HG03025 (cell line): ENCODE measurements around the gene PEX11G.
"Not testable (repeated sequence)": the region's sequence is repeated elsewhere in the genome, so short reads cannot be mapped to it uniquely, and the experiment has no call there.

Experiments
- ATAC-seq: cut with Tn5 transposase; IDR thresholded peaks from one replicate; pipeline ENCODE4 v1.9.1; 2021; ENCODE audit warnings: mild to moderate bottlenecking, moderate library complexity; ENCODE audit not compliant: unreplicated experiment, low FRiP score

Gene PEX11G

DNA sequence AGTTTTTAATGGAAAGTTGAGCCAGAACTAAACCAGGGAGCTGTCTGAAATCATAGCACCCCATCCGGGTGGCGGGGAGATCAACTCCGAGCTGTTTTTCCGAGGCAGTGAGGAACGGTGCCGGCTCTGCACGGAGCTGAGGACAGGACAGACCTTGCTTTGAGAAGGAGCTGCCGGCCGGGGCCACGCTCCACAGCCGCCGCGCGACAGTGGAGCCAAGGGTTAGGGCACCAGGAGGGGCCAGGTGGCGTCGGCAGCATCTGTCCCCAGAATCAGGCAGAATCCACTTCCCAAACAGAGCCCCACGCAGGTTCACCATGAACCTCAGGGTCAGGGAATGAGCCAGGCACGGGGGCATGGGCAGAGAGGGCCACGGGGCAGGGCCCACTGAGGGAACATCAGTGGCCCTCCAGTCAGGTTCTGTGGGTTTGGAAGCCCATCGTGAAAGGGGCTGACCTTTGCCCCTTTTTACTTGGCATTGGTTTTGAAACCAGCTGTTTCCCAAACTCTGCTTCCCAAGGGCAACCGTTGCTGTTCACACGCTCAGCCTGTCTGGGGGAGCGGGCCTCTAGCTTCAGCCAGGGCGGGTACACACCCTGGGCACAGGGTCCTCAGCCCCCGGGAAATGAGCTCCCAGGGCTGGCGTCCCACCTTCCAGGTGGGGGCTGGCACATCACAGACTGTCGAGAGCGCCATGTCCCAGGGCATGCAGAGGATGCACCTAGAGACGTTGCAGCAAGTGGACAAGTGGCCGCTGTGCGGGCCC, 18.1 kb downstream of the PEX11G start:
- no peak for ATAC-seq

GRCh38 chr19:7469669-7470285, 19.1 kb downstream of the PEX11G start:
- no peak for ATAC-seq

DNA sequence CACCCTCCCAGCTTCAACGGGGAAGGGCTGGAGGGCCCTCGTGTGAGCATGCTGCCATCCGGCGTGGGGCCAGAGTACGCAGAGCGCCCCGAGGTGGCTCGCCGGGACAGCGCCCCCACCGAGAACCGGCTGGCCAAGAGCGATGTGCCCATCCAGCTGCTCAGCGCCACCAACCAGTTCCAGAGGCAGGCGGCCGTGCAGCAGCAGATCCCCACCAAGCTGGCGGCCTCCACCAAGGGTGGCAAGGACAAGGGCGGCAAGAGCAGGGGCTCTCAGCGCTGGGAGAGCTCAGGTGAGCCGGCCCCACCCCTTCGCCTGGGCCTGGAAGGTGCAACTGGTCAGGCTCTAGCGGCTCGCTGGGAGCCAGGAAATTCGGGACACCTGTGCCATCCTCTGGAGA, 20.0 kb downstream of the PEX11G start:
- ATAC-seq = no peak

DNA sequence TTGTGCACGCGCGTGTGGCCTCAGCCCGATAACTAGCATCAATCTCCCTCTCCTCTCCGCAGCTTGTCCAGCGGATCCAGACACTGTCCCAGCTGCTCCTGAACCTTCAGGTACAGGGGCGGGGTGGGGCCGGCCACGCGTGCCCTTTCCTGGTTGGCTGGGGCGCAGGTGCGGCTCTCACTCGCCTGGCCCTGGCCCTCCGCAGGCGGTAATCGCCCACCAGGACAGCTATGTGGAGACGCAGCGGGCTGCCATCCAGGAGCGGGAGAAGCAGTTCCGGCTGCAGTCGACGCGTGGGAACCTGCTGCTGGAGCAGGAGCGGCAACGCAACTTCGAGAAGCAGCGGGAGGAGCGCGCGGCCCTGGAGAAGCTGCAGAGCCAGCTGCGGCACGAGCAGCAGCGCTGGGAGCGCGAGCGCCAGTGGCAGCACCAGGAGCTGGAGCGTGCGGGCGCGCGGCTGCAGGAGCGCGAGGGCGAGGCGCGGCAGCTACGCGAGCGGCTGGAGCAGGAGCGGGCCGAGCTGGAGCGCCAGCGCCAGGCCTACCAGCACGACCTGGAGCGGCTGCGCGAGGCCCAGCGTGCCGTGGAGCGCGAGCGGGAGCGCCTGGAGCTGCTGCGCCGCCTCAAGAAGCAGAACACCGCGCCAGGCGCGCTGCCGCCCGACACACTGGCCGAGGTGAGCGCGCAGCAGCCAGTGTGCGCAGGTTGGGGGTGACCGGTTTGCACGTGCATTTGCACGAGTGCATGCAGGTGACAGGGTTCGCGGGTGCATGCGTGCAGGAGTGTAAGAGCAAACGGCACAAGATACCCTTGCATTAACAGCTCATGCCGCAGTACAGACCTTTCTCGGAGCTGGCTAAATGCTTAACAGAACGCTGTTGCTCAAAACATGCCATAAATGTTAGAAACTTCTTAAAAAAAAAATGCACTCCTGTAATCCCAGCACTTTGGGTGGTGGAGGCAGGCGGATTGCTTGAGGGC, 21.5 kb downstream of the PEX11G start:
- no peak for ATAC-seq

GRCh38 chr19:7463575-7463974, 25.3 kb downstream of the PEX11G start:
- ATAC-seq = no peak

- ATAC-seq = no peak
Measured at GRCh38 chr19:7461841-7462629, 26.8 kb downstream of the PEX11G start.

- ATAC-seq = no peak
Measured at GRCh38 chr19:7460562-7460966, 28.3 kb downstream of the PEX11G start.

GRCh38 chr19:7459773-7460172, 29.1 kb downstream of the PEX11G start:
- ATAC-seq = no peak

DNA sequence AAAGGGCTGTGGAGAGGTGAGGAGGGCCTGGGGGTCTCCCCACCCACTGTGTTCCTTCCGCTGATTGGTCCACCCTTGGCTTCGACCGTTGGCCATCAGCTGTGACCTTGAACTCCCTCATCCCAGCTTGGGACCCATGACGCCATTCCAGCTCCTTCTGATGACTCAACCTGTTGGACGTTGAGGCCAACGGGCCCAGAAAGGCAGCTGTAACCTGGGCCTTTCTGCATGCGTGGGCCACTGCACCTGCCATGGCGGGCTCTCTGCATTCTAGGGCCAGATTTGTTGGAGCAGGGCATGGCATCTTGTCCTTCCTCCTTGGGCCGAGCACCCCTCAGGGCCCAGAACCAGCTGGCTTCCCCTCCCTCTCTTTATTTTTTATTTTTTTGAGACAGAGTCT, 30.2 kb downstream of the PEX11G start:
- no peak for ATAC-seq

DNA sequence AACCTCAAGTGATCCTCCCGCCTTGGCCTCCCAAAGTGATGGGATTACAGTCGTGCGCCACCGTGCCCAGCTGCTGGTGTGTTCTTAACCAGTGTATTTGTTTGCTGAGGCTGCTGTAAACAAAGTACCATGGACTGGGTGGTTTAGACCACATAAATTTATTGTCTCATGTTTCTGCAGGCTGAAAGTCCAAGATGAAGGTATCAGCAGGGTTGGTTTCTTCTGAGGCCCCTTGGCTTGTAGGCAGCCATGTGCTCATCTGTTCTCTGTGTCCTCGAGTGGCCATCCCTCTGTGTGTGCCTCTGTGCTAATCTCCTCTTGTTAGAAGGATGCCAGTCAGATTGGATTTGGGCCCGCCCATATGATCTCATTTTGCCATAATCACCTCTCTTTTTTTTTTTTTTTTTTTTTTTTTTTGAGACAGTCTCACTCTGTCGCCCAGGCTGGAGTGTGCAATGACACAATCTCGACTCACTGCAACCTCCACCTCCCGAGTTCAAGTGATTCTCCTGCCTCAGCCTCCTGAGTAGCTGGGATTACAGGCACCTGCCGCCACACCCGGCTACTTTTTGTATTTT, 31.8 kb downstream of the PEX11G start:
- ATAC-seq = no peak

- ATAC-seq = no peak
Measured at GRCh38 chr19:7455600-7456296, 33.1 kb downstream of the PEX11G start.

DNA sequence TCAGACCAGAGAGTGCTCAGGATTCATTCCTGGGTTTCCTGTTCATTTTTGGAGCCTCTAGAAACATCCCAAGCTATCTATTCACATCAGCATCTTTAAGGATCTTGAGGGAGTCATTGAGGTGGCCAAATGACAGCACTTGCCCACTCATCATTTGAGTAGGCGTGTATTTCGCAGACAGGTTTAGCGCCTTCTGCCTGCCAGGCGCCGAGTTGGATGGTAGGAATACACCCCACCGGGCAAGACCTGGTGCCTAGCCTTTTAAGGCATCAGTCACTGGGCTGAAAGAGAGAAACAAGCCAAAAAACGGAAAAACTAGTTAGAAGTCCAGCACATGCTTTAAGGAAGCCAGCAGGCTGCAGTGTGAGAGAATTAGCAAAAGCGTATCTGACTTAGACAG, 33.8 kb downstream of the PEX11G start:
- ATAC-seq = no peak

DNA sequence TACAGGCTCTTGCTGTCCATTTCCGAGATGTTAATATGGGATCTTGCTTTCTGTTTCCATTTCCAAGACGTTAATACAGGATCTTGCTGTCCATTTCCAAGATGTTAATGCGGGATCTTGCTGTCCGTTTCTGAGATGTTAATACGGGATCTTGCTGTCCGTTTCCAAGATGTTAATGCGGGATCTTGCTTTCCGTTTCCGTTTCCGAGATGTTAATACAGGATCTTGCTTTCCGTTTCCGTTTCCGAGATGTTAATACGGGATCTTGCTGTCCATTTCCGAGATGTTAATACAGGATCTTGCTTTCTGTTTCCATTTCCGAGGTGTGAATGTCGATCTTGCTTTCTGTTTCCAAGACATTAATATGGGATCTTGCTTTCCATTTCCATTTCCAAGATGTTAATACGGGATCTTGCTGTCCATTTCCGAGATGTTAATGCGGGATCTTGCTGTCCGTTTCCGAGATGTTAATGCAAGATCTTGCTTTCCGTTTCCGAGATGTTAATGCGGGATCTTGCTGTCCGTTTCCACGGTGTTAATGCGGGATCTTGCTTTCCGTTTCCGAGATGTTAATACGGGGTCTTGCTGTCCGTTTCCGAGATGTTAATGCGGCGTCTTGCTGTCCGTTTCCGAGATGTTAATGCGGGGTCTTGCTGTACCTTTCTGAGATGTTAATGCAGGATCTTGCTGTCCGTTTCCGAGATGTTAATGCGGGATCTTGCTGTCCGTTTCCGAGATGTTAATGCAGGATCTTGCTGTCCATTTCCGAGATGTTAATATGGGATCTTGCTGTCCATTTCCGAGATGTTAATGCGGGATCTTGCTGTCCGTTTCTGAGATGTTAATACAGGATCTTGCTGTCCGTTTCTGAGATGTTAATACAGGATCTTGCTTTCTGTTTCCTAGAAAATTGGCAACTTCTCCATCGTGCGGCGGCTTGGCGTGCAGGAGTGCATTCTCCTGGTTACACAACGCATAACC, 38.3 kb downstream of the PEX11G start:
- no peak for ATAC-seq

DNA sequence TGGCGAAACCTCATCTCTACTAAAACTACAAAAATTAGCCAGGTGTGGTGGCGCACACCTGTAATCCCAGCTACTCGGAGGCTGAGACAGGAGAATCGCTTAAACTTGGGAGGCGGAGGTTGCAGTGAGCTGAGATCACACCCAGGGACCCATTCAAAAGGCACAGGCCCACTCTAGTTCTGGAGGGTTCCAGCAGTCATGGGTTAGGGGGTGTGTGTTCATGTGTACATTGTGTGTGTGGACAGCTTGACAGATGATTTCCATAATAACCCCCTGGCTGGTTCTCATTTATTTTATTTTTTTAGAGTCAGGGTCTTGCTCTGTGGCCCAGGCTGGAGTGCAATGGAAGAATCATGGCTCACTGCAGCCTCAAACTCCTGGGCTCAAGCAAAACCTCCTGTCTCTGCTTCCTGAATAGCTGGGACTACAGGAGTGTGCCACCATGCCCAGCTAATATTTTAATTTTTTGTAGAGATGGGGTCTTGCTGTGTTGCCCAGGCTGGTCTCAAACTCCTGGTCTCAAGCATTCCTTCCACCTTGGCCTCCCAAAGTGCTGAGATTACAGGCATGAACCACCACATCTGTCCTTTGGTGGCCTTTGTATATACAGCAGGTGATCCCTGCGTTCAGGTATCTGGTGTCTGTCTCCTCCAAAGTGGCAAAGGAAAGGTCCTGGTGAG, 39.3 kb downstream of the PEX11G start:
- ATAC-seq = not testable (repeated sequence)

GRCh38 chr19:7447648-7448047, 41.2 kb downstream of the PEX11G start:
- ATAC-seq = no peak

GRCh38 chr19:7445104-7445503, 43.7 kb downstream of the PEX11G start:
- ATAC-seq = no peak

GRCh38 chr19:7444042-7444441, 44.8 kb downstream of the PEX11G start:
- no peak for ATAC-seq

DNA sequence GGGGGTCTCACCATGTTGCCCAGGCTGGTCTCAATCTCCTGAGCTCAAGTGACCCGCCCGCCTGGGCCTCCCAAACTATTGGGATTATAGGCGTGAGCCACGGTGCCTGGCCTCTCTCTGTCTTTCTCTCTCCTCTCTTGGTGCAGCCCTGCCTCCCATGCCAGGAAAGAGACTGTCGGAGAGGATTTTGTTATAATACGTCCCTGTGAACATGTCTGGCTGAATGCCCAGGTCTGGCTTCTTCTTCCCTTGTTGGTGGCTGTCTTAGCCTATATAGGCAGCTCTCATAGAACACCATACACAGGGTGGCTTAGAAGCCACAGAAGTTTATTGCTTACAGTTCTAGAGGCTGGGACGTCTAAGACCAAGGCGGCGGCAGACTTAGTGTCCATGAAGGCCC, 46.4 kb downstream of the PEX11G start:
- no peak for ATAC-seq
